ENCODE measurements around the gene LHCGR. TPM values are rescaled to one million over a fixed set of nuclear protein-coding genes. Genes with fewer than 3 reads are reported as not detected.

LHCGR gene
- total RNA-seq, 4 donors from 2014 or later, result 0.19 TPM; not detected in 3

GRCh38 chr2:48756289-48756688 is 765 bp upstream of the LHCGR start:
- 51 to 65% methylated on average over 3 of the region's 3 CpGs for WGBS, 2 donors
- H3K4me3 ChIP-seq (ENCODE audit: low read depth, poor library complexity, severe bottlenecking), result no peak overlapping the region
- intact Hi-C loops (cut with DNase I; ENCODE audit: low total_unique reads), result no loop called here
- DNase-seq (ENCODE audit: low spot score in 2 of 2), result no peak
- no peak for TF ChIP-seq CTCF (IDR thresholded peaks at IDR 0.05)
- no peak for TF ChIP-seq POLR2A (IDR thresholded peaks at IDR 0.05)

GRCh38 chr2:48754874-48755273 is 650 bp downstream of the LHCGR start:
- DNase-seq (ENCODE audit: low spot score in 2 of 2), result no peak
- intact Hi-C loops (cut with DNase I; ENCODE audit: low total_unique reads), result no loop called here
- TF ChIP-seq POLR2A (IDR thresholded peaks at IDR 0.05) (no peak), CTCF (IDR thresholded peaks at IDR 0.05) (no peak)
- H3K4me3 ChIP-seq (ENCODE audit: low read depth, poor library complexity, severe bottlenecking), result no peak overlapping the region
- WGBS, 2 donors, result 66 to 73% methylated on average over 10 of the region's 10 CpGs

- TF ChIP-seq POLR2A (IDR thresholded peaks at IDR 0.05) (no peak), CTCF (IDR thresholded peaks at IDR 0.05) (no peak)
- no peak for DNase-seq (ENCODE audit: low spot score in 2 of 2)
- WGBS, 2 donors, result 95 to 100% methylated on average over 1 of the region's 1 CpG
- intact Hi-C loops (cut with DNase I; ENCODE audit: low total_unique reads), result no loop called here
- H3K4me3 ChIP-seq (ENCODE audit: low read depth, poor library complexity, severe bottlenecking), result no peak overlapping the region
Observed at GRCh38 chr2:48753228-48753627, 2.3 kb downstream of the LHCGR start.

GRCh38 chr2:48750128-48750739 is 5.3 kb downstream of the LHCGR start:
- H3K4me3 ChIP-seq (ENCODE audit: low read depth, poor library complexity, severe bottlenecking), result no peak overlapping the region
- TF ChIP-seq CTCF (IDR thresholded peaks at IDR 0.05) (no peak), POLR2A (IDR thresholded peaks at IDR 0.05) (no peak)
- intact Hi-C loops (cut with DNase I; ENCODE audit: low total_unique reads), result no loop called here
- no peak for DNase-seq (ENCODE audit: low spot score in 2 of 2)

GRCh38 chr2:48749291-48750127 is 6.0 kb downstream of the LHCGR start:
- no peak for DNase-seq (ENCODE audit: low spot score in 2 of 2)
- TF ChIP-seq CTCF (IDR thresholded peaks at IDR 0.05) (no peak), POLR2A (IDR thresholded peaks at IDR 0.05) (no peak)
- WGBS, 2 donors, result 37 to 46% methylated on average over 2 of the region's 2 CpGs
- intact Hi-C loops (cut with DNase I; ENCODE audit: low total_unique reads), result no loop called here
- no peak overlapping the region for H3K4me3 ChIP-seq (ENCODE audit: low read depth, poor library complexity, severe bottlenecking)

Measured in lower leg skin (tissue), 4 donors.